Measurements from ENCODE around the gene RRAGB. TPM values are rescaled to one million over a fixed set of nuclear protein-coding genes. Genes with fewer than 3 reads are reported as not detected.

RRAGB gene
- total RNA-seq, 1 donor from 2014 or later: 13.0 TPM

DNA sequence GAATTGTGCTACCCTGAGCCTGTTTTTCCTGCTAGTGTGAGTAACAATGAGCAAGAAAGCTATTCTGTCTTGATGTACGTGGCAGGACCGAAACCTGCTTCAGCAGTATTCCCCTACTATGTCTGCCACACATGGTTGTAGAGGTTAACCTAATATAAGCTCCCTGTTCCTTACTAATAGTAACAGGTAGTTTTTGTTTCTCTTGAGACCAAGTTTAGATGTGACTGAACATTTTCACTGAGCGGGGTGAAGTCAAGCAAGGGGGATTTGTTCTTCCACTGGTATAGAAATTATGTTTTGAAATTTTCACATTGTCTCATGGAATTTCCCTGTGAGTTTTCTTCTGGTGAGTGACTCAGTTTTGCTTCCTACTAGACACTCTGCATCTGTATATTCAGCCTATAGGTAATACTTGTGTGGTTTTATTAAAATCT, 37.3 kb downstream of the RRAGB start:
- TF ChIP-seq, protein P1, sequence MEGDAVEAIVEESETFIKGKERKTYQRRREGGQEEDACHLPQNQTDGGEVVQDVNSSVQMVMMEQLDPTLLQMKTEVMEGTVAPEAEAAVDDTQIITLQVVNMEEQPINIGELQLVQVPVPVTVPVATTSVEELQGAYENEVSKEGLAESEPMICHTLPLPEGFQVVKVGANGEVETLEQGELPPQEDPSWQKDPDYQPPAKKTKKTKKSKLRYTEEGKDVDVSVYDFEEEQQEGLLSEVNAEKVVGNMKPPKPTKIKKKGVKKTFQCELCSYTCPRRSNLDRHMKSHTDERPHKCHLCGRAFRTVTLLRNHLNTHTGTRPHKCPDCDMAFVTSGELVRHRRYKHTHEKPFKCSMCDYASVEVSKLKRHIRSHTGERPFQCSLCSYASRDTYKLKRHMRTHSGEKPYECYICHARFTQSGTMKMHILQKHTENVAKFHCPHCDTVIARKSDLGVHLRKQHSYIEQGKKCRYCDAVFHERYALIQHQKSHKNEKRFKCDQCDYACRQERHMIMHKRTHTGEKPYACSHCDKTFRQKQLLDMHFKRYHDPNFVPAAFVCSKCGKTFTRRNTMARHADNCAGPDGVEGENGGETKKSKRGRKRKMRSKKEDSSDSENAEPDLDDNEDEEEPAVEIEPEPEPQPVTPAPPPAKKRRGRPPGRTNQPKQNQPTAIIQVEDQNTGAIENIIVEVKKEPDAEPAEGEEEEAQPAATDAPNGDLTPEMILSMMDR (IDR thresholded peaks at IDR 0.05; ENCODE audit: insufficient read depth, low read depth, low read length): no peak
- TF ChIP-seq EZH2 (IDR thresholded peaks at IDR 0.05; ENCODE audit: insufficient read depth, low read length): no peak
- Histone ChIP-seq H3K27ac (ENCODE audit: low read depth, low read length) (no peak overlapping the region), H3K9ac (ENCODE audit: low read length) (no peak overlapping the region), H3K36me3 (ENCODE audit: insufficient read depth, low read length) (peaks cover 6% of the 10 kb centered on the region), H3K79me2 (ENCODE audit: insufficient read depth, low read length) (no peaks in the 10 kb centered on the region), H3K4me3 (ENCODE audit: insufficient read depth, low read depth, low read length) (no peak overlapping the region), H3K4me2 (ENCODE audit: low read length) (no peak overlapping the region), H3K9me3 (ENCODE audit: insufficient read depth, low read depth, low read length) (no peaks in the 10 kb centered on the region), H4K20me1 (ENCODE audit: insufficient read depth, low read length) (no peaks in the 10 kb centered on the region), H3K4me1 (ENCODE audit: insufficient read depth, low read length) (no peaks in the 10 kb centered on the region), H3K27me3 (ENCODE audit: insufficient read depth, low read length) (no peaks in the 10 kb centered on the region), H2AFZ (ENCODE audit: low read depth, low read length) (no peak overlapping the region)
- H3K27me3 Mint-ChIP-seq (ENCODE audit: low read depth, unreplicated experiment): no peaks in the 10 kb centered on the region
- no peaks in the 10 kb centered on the region for H3K4me1 Mint-ChIP-seq (ENCODE audit: low read depth, unreplicated experiment)
- no peak overlapping the region for H3K4me3 Mint-ChIP-seq (ENCODE audit: unreplicated experiment)
- no peaks in the 10 kb centered on the region for H3K9me3 Mint-ChIP-seq (ENCODE audit: unreplicated experiment)
- H3K27ac Mint-ChIP-seq (ENCODE audit: unreplicated experiment): no peak overlapping the region
- no peaks in the 10 kb centered on the region for H3K36me3 Mint-ChIP-seq (ENCODE audit: low read depth, unreplicated experiment)
- FAIRE-seq: peak; percentile 5
- no peak for DNase-seq (ENCODE audit: low read depth)

GRCh38 chrX:55758033-55758432, 40.5 kb downstream of the RRAGB start:
- Histone ChIP-seq H3K27ac (ENCODE audit: low read depth, low read length) (no peak overlapping the region), H3K36me3 (ENCODE audit: insufficient read depth, low read length) (peaks cover 6% of the 10 kb centered on the region), H3K79me2 (ENCODE audit: insufficient read depth, low read length) (no peaks in the 10 kb centered on the region), H4K20me1 (ENCODE audit: insufficient read depth, low read length) (no peaks in the 10 kb centered on the region), H3K4me1 (ENCODE audit: insufficient read depth, low read length) (no peaks in the 10 kb centered on the region), H3K4me3 (ENCODE audit: insufficient read depth, low read depth, low read length) (no peak overlapping the region), H3K9ac (ENCODE audit: low read length) (no peak overlapping the region), H2AFZ (ENCODE audit: low read depth, low read length) (no peak overlapping the region), H3K9me3 (ENCODE audit: insufficient read depth, low read depth, low read length) (no peaks in the 10 kb centered on the region), H3K4me2 (ENCODE audit: low read length) (no peak overlapping the region), H3K27me3 (ENCODE audit: insufficient read depth, low read length) (no peaks in the 10 kb centered on the region)
- TF ChIP-seq, protein P1 (IDR thresholded peaks at IDR 0.05; ENCODE audit: insufficient read depth, low read depth, low read length): no peak
- no peak for TF ChIP-seq EZH2 (IDR thresholded peaks at IDR 0.05; ENCODE audit: insufficient read depth, low read length)
- DNase-seq (ENCODE audit: low read depth): peak; percentile 44
- peaks cover 2% of the 10 kb centered on the region for H3K36me3 Mint-ChIP-seq (ENCODE audit: low read depth, unreplicated experiment)
- H3K27me3 Mint-ChIP-seq (ENCODE audit: low read depth, unreplicated experiment): no peaks in the 10 kb centered on the region
- no peak overlapping the region for H3K4me3 Mint-ChIP-seq (ENCODE audit: unreplicated experiment)
- H3K4me1 Mint-ChIP-seq (ENCODE audit: low read depth, unreplicated experiment): no peaks in the 10 kb centered on the region
- peak; percentile 80 for FAIRE-seq
- H3K27ac Mint-ChIP-seq (ENCODE audit: unreplicated experiment): no peak overlapping the region
- H3K9me3 Mint-ChIP-seq (ENCODE audit: unreplicated experiment): no peaks in the 10 kb centered on the region

DNA sequence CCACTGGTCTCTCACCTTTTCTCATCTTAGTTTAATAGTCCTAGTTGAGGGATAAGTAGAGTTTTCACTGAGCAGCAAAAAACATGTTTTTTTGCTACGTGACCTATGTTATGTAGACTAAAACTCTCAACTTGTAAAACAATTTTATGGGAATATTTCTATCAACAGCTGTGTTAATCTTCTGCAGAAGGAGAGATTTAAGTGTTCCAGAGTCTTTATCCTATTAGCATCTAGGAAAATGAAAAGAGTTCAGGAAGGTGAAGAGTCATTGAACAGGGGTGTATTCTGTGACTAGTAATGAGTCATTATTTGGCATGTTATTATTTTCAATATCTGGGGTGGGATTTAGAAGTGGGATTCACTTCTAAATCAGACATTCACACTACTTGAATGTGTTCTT, 41.9 kb downstream of the RRAGB start:
- H3K4me2 ChIP-seq (ENCODE audit: low read length): no peak overlapping the region
- no peaks in the 10 kb centered on the region for H3K27me3 ChIP-seq (ENCODE audit: insufficient read depth, low read length)
- Mint-ChIP-seq H3K4me3 (ENCODE audit: unreplicated experiment) (no peak overlapping the region), H3K27me3 (ENCODE audit: low read depth, unreplicated experiment) (no peaks in the 10 kb centered on the region), H3K36me3 (ENCODE audit: low read depth, unreplicated experiment) (peaks cover 4% of the 10 kb centered on the region), H3K9me3 (ENCODE audit: unreplicated experiment) (no peaks in the 10 kb centered on the region), H3K4me1 (ENCODE audit: low read depth, unreplicated experiment) (no peaks in the 10 kb centered on the region), H3K27ac (ENCODE audit: unreplicated experiment) (no peak overlapping the region)
- H3K79me2 ChIP-seq (ENCODE audit: insufficient read depth, low read length): no peaks in the 10 kb centered on the region
- no peak overlapping the region for H3K9ac ChIP-seq (ENCODE audit: low read length)
- FAIRE-seq (peak; percentile 26), DNase-seq (ENCODE audit: low read depth) (no peak)
- no peak overlapping the region for H3K4me3 ChIP-seq (ENCODE audit: insufficient read depth, low read depth, low read length)
- no peaks in the 10 kb centered on the region for H3K9me3 ChIP-seq (ENCODE audit: insufficient read depth, low read depth, low read length)
- H3K36me3 ChIP-seq (ENCODE audit: insufficient read depth, low read length): peaks cover 6% of the 10 kb centered on the region
- no peaks in the 10 kb centered on the region for H4K20me1 ChIP-seq (ENCODE audit: insufficient read depth, low read length)
- TF ChIP-seq, protein P1 (IDR thresholded peaks at IDR 0.05; ENCODE audit: insufficient read depth, low read depth, low read length): no peak
- H3K4me1 ChIP-seq (ENCODE audit: insufficient read depth, low read length): no peaks in the 10 kb centered on the region
- H3K27ac ChIP-seq (ENCODE audit: low read depth, low read length): no peak overlapping the region
- H2AFZ ChIP-seq (ENCODE audit: low read depth, low read length): no peak overlapping the region
